WTC11 (cell line): ENCODE measurements around the gene OTP. TPM values are rescaled to one million over a fixed set of nuclear protein-coding genes. Genes with fewer than 3 reads are reported as not detected.
A peak's percentile ranks its signal among the peaks of the same experiment; 100 is the strongest.

ENCODE experiments used
- ATAC-seq: fragments of 200-7000 bp; cut with Tn5 transposase; 2 replicates; pipeline ENCODE4 v1.10.0; 2021; ENCODE audit warnings: mild to moderate bottlenecking, moderate library complexity
- CTCF ChIA-PET: fragments of 300-600 bp; sonication (Branson Sonifier 250); formaldehyde crosslinking; loops from one replicate; lab custom pipeline; 2021; ENCODE audit warnings: antibody characterized with exemption; lab: Charles Lee
- POLR2A ChIA-PET: fragments of 350-600 bp; sonication (Branson Sonifier 250); formaldehyde crosslinking; loops from one replicate; lab custom pipeline; 2021; ENCODE audit warnings: antibody characterized with exemption; lab: Charles Lee
- DNase-seq: peaks from one replicate; pipeline ENCODE4 v3.0.0; 2021; ENCODE audit warnings: low spot score
- H3K27ac Mint-ChIP-seq: 2 replicates; pipeline ENCODE4 v1.8.0; 2021; ENCODE audit warnings: mixed read lengths
- H3K27me3 Mint-ChIP-seq: 2 replicates; pipeline ENCODE4 v1.8.0; 2021; ENCODE audit warnings: low read depth, mild to moderate bottlenecking, moderate library complexity, mixed read lengths
- H3K36me3 Mint-ChIP-seq: 2 replicates; pipeline ENCODE4 v1.8.0; 2021; ENCODE audit warnings: mixed read lengths
- H3K4me1 Mint-ChIP-seq: 2 replicates; pipeline ENCODE4 v1.8.0; 2022; ENCODE audit warnings: mixed read lengths
- H3K4me3 Mint-ChIP-seq: 2 replicates; pipeline ENCODE4 v1.8.0; 2021; ENCODE audit warnings: mild to moderate bottlenecking, moderate library complexity, mixed read lengths
- H3K9me3 Mint-ChIP-seq: 2 replicates; pipeline ENCODE4 v1.8.0; 2021; ENCODE audit warnings: mixed read lengths
- ATF1 ChIP-seq: sonication (generic); formaldehyde crosslinking; IDR thresholded peaks from 2 replicates; pipeline ENCODE4 v1.8.1; 2023; ENCODE audit warnings: mild to moderate bottlenecking, moderate library complexity, missing genetic modification reagents
- ETV6 ChIP-seq: sonication (generic); formaldehyde crosslinking; IDR thresholded peaks from 2 replicates; pipeline ENCODE4 v1.8.1; 2022; ENCODE audit warnings: mild to moderate bottlenecking, missing genetic modification reagents
- FOXK1 ChIP-seq: sonication (generic); formaldehyde crosslinking; IDR thresholded peaks from 2 replicates; pipeline ENCODE4 v1.8.0; 2022; ENCODE audit warnings: mild to moderate bottlenecking, moderate library complexity, missing genetic modification reagents
- NFE2L1 ChIP-seq: sonication (generic); formaldehyde crosslinking; IDR thresholded peaks from 2 replicates; pipeline ENCODE4 v1.8.1; 2023; ENCODE audit warnings: missing genetic modification reagents
- PRRX2 ChIP-seq: fragments of 250-450 bp; sonication (Bioruptor Pico); IDR thresholded peaks from 2 replicates; pipeline ENCODE4 v1.8.0; 2021; ENCODE audit warnings: mild to moderate bottlenecking
- RORB ChIP-seq: fragments of 250-450 bp; sonication (Bioruptor Pico); IDR thresholded peaks from 2 replicates; pipeline ENCODE4 v1.9.0; 2021; ENCODE audit warnings: mild to moderate bottlenecking
- SMAD3 ChIP-seq: sonication (generic); formaldehyde crosslinking; IDR thresholded peaks from 2 replicates; pipeline ENCODE4 v1.8.0; 2022; ENCODE audit warnings: missing genetic modification reagents, mild to moderate bottlenecking, borderline replicate concordance
- TEAD1 ChIP-seq: sonication (generic); formaldehyde crosslinking; IDR thresholded peaks from 2 replicates; pipeline ENCODE4 v1.8.0; 2022; ENCODE audit warnings: mild to moderate bottlenecking, missing genetic modification reagents
- ZNF121 ChIP-seq: sonication (generic); formaldehyde crosslinking; IDR thresholded peaks from 2 replicates; pipeline ENCODE4 v1.8.0; 2023; ENCODE audit warnings: missing genetic modification reagents
- total RNA-seq: library from RNA; stranded (reverse); gene quantifications from 3 replicates; pipeline ENCODE4 v1.2.3, GENCODE V29; 2021
- TF ChIP-seq, protein P1 (sequence below): fragments of 250-450 bp; sonication (Bioruptor Pico); IDR thresholded peaks from 2 replicates; pipeline ENCODE4 v1.9.0; 2021; ENCODE audit warnings: mild to moderate bottlenecking
- TF ChIP-seq, protein P2 (sequence below): sonication (generic); formaldehyde crosslinking; IDR thresholded peaks from 2 replicates; pipeline ENCODE4 v1.8.0; 2022; ENCODE audit warnings: mild to moderate bottlenecking, missing genetic modification reagents
- TF ChIP-seq, protein P3 (sequence below): sonication (generic); formaldehyde crosslinking; IDR thresholded peaks from 2 replicates; pipeline ENCODE4 v1.8.0; 2023; ENCODE audit warnings: missing genetic modification reagents
- TF ChIP-seq, protein P4 (sequence below): fragments of 250-450 bp; sonication (Bioruptor Pico); IDR thresholded peaks from 2 replicates; pipeline ENCODE4 v1.9.0; 2021; ENCODE audit warnings: mild to moderate bottlenecking
- TF ChIP-seq, protein P5 (sequence below): fragments of 200-600 bp; IDR thresholded peaks from 2 replicates; pipeline ENCODE4 v1.8.0; 2022; ENCODE audit warnings: antibody characterized with exemption
- TF ChIP-seq, protein P6 (sequence below): sonication (generic); formaldehyde crosslinking; IDR thresholded peaks from 2 replicates; pipeline ENCODE4 v1.8.0; 2023; ENCODE audit warnings: missing genetic modification reagents, mild to moderate bottlenecking, borderline replicate concordance

OTP gene
- total RNA-seq, 1 experiment from 2014 or later = not detected

DNA sequence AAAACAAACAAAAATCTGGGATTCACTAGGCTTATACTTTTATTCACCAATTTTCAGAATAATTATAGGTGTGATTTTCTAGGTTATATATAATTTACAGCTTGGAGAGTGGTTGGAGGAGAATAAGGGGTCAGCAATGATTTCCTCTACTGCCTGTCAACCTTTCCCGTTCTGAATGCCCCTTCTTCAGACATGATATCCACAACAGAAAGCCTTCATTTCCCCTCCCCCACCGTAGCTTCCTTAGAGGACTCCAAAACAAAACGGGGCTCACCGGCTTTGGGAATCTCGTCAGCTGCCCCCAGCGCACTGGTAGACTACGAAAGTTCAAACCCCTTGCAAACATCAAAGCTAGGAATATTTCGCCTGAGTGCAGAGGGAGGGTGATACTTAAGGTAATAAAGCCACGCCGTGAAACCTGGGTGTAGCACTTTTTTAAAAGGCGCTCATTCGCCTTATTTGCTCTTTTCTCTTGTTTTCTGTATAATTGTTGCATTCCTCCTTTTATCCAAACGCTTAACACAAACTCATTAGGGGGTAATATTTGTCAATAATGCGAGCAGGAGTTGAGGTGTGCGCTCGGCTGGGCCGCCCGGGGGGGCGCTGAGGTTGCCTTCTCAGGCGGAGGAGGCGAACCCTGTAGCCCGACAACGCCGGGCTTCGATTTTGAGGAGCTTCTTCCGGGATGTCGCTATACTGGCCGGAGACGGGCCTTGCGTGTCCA is 2.4 kb downstream of the OTP start:
- Mint-ChIP-seq H3K4me3 (peak overlapping the region; percentile 33), H3K27me3 (peaks cover 100% of the 10 kb centered on the region), H3K36me3 (no peaks in the 10 kb centered on the region), H3K4me1 (peaks cover 50% of the 10 kb centered on the region), H3K27ac (no peak overlapping the region), H3K9me3 (no peaks in the 10 kb centered on the region)
- TF ChIP-seq ZNF121 (CRISPR knock-in tag) = no peak
- TF ChIP-seq ATF1 (CRISPR knock-in tag) = no peak
- no peak for TF ChIP-seq ETV6
- TF ChIP-seq, protein P1, sequence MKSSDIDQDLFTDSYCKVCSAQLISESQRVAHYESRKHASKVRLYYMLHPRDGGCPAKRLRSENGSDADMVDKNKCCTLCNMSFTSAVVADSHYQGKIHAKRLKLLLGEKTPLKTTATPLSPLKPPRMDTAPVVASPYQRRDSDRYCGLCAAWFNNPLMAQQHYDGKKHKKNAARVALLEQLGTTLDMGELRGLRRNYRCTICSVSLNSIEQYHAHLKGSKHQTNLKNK (CRISPR knock-in tag) = no peak
- no peak for TF ChIP-seq RORB (CRISPR knock-in tag)
- TF ChIP-seq, protein P2, sequence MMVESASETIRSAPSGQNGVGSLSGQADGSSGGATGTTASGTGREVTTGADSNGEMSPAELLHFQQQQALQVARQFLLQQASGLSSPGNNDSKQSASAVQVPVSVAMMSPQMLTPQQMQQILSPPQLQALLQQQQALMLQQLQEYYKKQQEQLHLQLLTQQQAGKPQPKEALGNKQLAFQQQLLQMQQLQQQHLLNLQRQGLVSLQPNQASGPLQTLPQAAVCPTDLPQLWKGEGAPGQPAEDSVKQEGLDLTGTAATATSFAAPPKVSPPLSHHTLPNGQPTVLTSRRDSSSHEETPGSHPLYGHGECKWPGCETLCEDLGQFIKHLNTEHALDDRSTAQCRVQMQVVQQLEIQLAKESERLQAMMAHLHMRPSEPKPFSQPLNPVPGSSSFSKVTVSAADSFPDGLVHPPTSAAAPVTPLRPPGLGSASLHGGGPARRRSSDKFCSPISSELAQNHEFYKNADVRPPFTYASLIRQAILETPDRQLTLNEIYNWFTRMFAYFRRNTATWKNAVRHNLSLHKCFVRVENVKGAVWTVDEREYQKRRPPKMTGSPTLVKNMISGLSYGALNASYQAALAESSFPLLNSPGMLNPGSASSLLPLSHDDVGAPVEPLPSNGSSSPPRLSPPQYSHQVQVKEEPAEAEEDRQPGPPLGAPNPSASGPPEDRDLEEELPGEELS = no peak
- TF ChIP-seq PRRX2 (CRISPR knock-in tag) = no peak
- TF ChIP-seq, protein P3, sequence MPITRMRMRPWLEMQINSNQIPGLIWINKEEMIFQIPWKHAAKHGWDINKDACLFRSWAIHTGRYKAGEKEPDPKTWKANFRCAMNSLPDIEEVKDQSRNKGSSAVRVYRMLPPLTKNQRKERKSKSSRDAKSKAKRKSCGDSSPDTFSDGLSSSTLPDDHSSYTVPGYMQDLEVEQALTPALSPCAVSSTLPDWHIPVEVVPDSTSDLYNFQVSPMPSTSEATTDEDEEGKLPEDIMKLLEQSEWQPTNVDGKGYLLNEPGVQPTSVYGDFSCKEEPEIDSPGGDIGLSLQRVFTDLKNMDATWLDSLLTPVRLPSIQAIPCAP (CRISPR knock-in tag) = no peak
- TF ChIP-seq, protein P4, sequence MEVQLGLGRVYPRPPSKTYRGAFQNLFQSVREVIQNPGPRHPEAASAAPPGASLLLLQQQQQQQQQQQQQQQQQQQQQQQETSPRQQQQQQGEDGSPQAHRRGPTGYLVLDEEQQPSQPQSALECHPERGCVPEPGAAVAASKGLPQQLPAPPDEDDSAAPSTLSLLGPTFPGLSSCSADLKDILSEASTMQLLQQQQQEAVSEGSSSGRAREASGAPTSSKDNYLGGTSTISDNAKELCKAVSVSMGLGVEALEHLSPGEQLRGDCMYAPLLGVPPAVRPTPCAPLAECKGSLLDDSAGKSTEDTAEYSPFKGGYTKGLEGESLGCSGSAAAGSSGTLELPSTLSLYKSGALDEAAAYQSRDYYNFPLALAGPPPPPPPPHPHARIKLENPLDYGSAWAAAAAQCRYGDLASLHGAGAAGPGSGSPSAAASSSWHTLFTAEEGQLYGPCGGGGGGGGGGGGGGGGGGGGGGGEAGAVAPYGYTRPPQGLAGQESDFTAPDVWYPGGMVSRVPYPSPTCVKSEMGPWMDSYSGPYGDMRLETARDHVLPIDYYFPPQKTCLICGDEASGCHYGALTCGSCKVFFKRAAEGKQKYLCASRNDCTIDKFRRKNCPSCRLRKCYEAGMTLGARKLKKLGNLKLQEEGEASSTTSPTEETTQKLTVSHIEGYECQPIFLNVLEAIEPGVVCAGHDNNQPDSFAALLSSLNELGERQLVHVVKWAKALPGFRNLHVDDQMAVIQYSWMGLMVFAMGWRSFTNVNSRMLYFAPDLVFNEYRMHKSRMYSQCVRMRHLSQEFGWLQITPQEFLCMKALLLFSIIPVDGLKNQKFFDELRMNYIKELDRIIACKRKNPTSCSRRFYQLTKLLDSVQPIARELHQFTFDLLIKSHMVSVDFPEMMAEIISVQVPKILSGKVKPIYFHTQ (CRISPR knock-in tag) = no peak
- no peak for TF ChIP-seq FOXK1
- TF ChIP-seq SMAD3 = no peak
- TF ChIP-seq, protein P5, sequence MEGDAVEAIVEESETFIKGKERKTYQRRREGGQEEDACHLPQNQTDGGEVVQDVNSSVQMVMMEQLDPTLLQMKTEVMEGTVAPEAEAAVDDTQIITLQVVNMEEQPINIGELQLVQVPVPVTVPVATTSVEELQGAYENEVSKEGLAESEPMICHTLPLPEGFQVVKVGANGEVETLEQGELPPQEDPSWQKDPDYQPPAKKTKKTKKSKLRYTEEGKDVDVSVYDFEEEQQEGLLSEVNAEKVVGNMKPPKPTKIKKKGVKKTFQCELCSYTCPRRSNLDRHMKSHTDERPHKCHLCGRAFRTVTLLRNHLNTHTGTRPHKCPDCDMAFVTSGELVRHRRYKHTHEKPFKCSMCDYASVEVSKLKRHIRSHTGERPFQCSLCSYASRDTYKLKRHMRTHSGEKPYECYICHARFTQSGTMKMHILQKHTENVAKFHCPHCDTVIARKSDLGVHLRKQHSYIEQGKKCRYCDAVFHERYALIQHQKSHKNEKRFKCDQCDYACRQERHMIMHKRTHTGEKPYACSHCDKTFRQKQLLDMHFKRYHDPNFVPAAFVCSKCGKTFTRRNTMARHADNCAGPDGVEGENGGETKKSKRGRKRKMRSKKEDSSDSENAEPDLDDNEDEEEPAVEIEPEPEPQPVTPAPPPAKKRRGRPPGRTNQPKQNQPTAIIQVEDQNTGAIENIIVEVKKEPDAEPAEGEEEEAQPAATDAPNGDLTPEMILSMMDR = no peak
- TF ChIP-seq TEAD1 = no peak
- TF ChIP-seq, protein P6, sequence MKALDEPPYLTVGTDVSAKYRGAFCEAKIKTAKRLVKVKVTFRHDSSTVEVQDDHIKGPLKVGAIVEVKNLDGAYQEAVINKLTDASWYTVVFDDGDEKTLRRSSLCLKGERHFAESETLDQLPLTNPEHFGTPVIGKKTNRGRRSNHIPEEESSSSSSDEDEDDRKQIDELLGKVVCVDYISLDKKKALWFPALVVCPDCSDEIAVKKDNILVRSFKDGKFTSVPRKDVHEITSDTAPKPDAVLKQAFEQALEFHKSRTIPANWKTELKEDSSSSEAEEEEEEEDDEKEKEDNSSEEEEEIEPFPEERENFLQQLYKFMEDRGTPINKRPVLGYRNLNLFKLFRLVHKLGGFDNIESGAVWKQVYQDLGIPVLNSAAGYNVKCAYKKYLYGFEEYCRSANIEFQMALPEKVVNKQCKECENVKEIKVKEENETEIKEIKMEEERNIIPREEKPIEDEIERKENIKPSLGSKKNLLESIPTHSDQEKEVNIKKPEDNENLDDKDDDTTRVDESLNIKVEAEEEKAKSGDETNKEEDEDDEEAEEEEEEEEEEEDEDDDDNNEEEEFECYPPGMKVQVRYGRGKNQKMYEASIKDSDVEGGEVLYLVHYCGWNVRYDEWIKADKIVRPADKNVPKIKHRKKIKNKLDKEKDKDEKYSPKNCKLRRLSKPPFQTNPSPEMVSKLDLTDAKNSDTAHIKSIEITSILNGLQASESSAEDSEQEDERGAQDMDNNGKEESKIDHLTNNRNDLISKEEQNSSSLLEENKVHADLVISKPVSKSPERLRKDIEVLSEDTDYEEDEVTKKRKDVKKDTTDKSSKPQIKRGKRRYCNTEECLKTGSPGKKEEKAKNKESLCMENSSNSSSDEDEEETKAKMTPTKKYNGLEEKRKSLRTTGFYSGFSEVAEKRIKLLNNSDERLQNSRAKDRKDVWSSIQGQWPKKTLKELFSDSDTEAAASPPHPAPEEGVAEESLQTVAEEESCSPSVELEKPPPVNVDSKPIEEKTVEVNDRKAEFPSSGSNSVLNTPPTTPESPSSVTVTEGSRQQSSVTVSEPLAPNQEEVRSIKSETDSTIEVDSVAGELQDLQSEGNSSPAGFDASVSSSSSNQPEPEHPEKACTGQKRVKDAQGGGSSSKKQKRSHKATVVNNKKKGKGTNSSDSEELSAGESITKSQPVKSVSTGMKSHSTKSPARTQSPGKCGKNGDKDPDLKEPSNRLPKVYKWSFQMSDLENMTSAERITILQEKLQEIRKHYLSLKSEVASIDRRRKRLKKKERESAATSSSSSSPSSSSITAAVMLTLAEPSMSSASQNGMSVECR (CRISPR knock-in tag) = no peak
- no peak for TF ChIP-seq NFE2L1 (CRISPR knock-in tag)
- no peak for DNase-seq
- no peak for ATAC-seq
- CTCF ChIA-PET = interaction anchor here (0.7 to 1.3 kb wide), 2 partner anchors 10 to 16 kb away, joined by 3 read pairs; no protein-coding TSS in a partner anchor
- POLR2A ChIA-PET = interaction anchor here (0.7 kb wide), 1 partner anchor 13 kb away, joined by 4 read pairs; no protein-coding TSS in a partner anchor
